ENCODE measurements around the gene MAP3K2.

DNA sequence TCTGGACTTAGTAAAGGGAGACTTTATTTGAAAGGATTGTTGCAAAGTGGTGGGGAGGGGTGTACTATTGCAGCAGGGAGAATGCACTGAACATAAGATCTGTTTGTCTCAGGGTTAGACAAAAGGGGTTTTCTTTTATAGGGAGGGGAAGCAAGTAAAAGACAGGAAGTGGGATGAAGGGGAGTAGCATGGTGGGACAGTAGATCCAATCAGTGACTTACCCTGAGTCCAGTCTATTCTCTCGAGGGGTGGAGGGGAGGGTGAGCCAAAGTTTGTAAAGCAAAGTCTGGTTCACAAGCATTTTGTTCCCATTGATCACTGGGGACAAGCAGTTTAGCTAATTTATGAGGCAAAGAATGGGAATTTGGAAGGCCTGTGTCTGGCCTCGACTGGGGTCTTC, 132.6 kb downstream of the MAP3K2 start:
- no peak for TF ChIP-seq POLR2A (IDR thresholded peaks at IDR 0.05)
- TF ChIP-seq, protein P1, sequence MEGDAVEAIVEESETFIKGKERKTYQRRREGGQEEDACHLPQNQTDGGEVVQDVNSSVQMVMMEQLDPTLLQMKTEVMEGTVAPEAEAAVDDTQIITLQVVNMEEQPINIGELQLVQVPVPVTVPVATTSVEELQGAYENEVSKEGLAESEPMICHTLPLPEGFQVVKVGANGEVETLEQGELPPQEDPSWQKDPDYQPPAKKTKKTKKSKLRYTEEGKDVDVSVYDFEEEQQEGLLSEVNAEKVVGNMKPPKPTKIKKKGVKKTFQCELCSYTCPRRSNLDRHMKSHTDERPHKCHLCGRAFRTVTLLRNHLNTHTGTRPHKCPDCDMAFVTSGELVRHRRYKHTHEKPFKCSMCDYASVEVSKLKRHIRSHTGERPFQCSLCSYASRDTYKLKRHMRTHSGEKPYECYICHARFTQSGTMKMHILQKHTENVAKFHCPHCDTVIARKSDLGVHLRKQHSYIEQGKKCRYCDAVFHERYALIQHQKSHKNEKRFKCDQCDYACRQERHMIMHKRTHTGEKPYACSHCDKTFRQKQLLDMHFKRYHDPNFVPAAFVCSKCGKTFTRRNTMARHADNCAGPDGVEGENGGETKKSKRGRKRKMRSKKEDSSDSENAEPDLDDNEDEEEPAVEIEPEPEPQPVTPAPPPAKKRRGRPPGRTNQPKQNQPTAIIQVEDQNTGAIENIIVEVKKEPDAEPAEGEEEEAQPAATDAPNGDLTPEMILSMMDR (IDR thresholded peaks at IDR 0.05 in 4 of 5, conservative IDR thresholded peaks at IDR 0.05 in 1 of 5), result no peak

All from gastrocnemius medialis (tissue), 4 donors.